ENCODE measurements around the gene HOXD8.

HOXD8 gene

DNA sequence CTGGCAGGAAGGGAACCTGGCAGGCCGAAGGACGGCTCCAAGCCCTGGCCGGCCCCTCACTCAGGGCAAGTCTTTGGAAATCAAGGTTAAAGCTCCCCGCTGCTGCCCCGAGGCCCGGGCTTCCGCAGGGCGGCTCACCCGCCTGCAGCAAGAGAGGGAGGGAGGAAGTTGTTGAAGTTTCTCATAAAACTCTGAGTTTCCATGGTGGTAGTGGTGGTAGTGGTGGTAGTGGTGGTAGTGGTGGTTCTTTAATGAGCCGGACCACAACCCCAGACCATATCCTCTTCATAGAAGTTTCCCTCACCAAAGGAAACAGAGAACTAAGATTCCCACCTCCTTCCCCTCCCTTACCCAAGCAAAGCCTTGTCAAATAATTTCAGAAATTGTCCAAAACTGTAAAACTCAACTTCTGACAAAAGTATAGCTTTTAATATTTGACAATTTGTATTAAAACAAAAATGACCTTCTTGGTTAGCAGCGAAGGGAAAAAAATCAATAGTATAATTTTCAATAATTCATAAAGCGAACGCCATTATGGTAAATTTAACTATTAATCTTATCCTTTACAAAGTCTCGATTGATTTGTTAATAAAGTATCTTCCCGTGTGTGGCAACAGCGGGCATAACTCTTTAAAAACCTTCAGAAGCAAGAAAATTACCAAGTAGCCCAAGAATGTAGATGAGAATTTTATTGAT lies 14.4 kb upstream of the HOXD8 start:
- no peak overlapping the region for H3K4me3 ChIP-seq (ENCODE audit: low read depth, low read length)
- DNase-seq (ENCODE audit: low read depth): peak; percentile 86
- TF ChIP-seq, protein P1, sequence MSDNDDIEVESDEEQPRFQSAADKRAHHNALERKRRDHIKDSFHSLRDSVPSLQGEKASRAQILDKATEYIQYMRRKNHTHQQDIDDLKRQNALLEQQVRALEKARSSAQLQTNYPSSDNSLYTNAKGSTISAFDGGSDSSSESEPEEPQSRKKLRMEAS (IDR thresholded peaks at IDR 0.05; ENCODE audit: low read depth, low read length): no peak
- no peak for TF ChIP-seq MYC (IDR thresholded peaks at IDR 0.05; ENCODE audit: low read depth, low read length)
- TF ChIP-seq, protein P2, sequence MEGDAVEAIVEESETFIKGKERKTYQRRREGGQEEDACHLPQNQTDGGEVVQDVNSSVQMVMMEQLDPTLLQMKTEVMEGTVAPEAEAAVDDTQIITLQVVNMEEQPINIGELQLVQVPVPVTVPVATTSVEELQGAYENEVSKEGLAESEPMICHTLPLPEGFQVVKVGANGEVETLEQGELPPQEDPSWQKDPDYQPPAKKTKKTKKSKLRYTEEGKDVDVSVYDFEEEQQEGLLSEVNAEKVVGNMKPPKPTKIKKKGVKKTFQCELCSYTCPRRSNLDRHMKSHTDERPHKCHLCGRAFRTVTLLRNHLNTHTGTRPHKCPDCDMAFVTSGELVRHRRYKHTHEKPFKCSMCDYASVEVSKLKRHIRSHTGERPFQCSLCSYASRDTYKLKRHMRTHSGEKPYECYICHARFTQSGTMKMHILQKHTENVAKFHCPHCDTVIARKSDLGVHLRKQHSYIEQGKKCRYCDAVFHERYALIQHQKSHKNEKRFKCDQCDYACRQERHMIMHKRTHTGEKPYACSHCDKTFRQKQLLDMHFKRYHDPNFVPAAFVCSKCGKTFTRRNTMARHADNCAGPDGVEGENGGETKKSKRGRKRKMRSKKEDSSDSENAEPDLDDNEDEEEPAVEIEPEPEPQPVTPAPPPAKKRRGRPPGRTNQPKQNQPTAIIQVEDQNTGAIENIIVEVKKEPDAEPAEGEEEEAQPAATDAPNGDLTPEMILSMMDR (IDR thresholded peaks at IDR 0.05; ENCODE audit: low read depth, low read length): no peak
- TF ChIP-seq POLR2A (IDR thresholded peaks at IDR 0.05; ENCODE audit: extremely low read depth, insufficient read length): no peak

- no peak for TF ChIP-seq MYC (IDR thresholded peaks at IDR 0.05; ENCODE audit: low read depth, low read length)
- TF ChIP-seq, protein P1 (IDR thresholded peaks at IDR 0.05; ENCODE audit: low read depth, low read length): no peak
- TF ChIP-seq, protein P2 (IDR thresholded peaks at IDR 0.05; ENCODE audit: low read depth, low read length): no peak
- DNase-seq (ENCODE audit: low read depth): no peak
- H3K4me3 ChIP-seq (ENCODE audit: low read depth, low read length): no peak within 1 kb of the TSS
Observed at GRCh38 chr2:176115883-176116813, 13.4 kb upstream of the HOXD8 start, which contains the start of gene HOXD10. Gene HOXD10, plus strand, starts transcription at chr2:176116778. Its CDS starts 56 bp downstream, at chr2:176116834.

- TF ChIP-seq MYC (IDR thresholded peaks at IDR 0.05; ENCODE audit: low read depth, low read length): no peak
- TF ChIP-seq, protein P1 (IDR thresholded peaks at IDR 0.05; ENCODE audit: low read depth, low read length): no peak
- TF ChIP-seq POLR2A (IDR thresholded peaks at IDR 0.05; ENCODE audit: extremely low read depth, insufficient read length): no peak
- TF ChIP-seq, protein P2 (IDR thresholded peaks at IDR 0.05; ENCODE audit: low read depth, low read length): no peak
- DNase-seq (ENCODE audit: low read depth): no peak
Observed at GRCh38 chr2:176117162-176117822, 12.2 kb upstream of the HOXD8 start.

GRCh38 chr2:176117823-176118371 lies 11.6 kb upstream of the HOXD8 start:
- TF ChIP-seq, protein P2 (IDR thresholded peaks at IDR 0.05; ENCODE audit: low read depth, low read length): no peak
- TF ChIP-seq, protein P1 (IDR thresholded peaks at IDR 0.05; ENCODE audit: low read depth, low read length): no peak
- TF ChIP-seq POLR2A (IDR thresholded peaks at IDR 0.05; ENCODE audit: extremely low read depth, insufficient read length): no peak
- TF ChIP-seq MYC (IDR thresholded peaks at IDR 0.05; ENCODE audit: low read depth, low read length): no peak
- no peak for DNase-seq (ENCODE audit: low read depth)
- no peak overlapping the region for H3K4me3 ChIP-seq (ENCODE audit: low read depth, low read length)

More at GRCh38 chr2:176117162-176117822, 12.2 kb upstream of the HOXD8 start:
- no peak overlapping the region for H3K4me3 ChIP-seq (ENCODE audit: low read depth, low read length)

- peak; percentile 80 for DNase-seq (ENCODE audit: low read depth)
- no peak overlapping the region for H3K4me3 ChIP-seq (ENCODE audit: low read depth, low read length)
- TF ChIP-seq, protein P1 (IDR thresholded peaks at IDR 0.05; ENCODE audit: low read depth, low read length): no peak
- TF ChIP-seq, protein P2 (IDR thresholded peaks at IDR 0.05; ENCODE audit: low read depth, low read length): peak; percentile 90
- no peak for TF ChIP-seq POLR2A (IDR thresholded peaks at IDR 0.05; ENCODE audit: extremely low read depth, insufficient read length)
Observed at GRCh38 chr2:176118601-176119339, 10.7 kb upstream of the HOXD8 start.
